GM19452 (cell line): ENCODE measurements around the gene PRKG1.

Source experiments
- ATAC-seq: cut with Tn5 transposase; IDR thresholded peaks from one replicate; pipeline ENCODE4 v1.9.1; 2021; ENCODE audit not compliant: unreplicated experiment

PRKG1 gene

DNA sequence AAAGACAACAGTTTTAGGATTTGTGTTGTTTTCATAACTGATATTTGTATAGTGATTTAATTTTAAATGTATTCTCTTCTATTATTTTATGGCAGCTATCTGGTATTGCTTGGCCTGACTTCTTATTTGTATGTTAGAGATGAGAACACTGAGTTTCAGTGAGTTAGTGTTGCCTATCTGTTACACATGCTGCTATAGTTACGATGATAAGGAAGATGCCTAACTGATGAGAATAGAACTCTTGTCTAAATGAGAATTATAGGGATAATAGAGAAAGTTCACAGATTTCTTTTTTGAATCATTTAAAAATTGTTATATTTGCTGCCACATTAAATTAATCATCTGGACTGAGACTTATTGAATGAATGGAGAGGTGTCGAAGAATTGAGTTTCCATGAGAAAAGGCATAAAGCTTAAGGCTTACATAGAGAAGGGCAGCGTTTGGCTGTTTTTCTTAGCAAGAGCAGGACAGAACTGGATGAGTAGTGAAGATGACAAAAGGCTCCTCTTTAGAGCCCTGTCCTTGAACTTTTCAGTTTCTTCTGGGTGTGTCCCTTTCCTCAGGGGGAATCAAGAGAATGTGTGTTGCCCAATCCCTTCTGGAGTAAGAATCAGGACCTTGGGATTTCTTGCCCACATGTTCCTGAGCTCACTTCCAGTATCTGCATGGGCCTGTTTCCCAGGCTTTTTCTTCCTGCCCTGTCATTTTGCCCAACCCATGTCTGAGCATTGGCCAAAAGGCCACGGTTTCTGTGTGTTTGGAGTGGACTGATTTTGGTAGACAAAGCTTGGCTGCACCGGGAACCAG is 820.7 kb downstream of the PRKG1 start:
- ATAC-seq, result no peak

DNA sequence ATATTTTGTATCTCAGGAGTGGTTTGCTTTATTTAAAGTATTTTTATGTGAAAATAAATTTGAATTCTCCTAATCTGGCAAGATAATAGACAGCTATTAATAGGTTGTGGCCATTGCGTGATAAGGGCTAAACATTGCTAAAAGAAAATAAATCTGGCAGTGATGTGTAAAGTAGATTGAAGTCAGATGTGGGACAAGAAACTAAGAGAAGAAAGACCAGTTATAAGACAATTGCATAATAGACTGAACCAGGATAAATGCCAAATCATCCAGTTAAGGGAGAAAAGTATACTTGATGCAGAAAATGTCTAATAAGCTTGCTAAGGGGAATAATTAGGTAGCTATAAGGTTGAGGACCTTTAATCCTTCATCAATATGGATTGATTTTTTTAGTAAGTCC is 822.6 kb downstream of the PRKG1 start:
- ATAC-seq, result no peak

DNA sequence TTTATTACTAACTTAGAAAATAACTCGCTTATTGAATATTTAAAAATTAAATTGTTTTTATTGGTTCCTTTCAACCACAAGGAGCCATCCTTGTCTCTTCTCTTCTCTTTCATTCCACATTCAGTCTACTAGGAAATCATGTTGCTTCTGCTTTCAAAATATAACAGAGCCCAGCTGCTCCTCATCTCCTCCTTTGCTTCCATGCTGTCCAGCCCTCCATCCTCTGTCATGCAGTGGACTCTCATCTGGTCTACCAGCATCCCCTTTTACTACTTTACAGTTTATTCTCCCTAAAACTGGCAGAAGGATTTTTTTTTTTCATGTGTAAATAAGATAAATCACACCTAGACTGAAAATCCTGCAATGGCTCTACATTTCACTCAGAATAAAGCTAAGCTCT is 823.3 kb downstream of the PRKG1 start:
- no peak for ATAC-seq

DNA sequence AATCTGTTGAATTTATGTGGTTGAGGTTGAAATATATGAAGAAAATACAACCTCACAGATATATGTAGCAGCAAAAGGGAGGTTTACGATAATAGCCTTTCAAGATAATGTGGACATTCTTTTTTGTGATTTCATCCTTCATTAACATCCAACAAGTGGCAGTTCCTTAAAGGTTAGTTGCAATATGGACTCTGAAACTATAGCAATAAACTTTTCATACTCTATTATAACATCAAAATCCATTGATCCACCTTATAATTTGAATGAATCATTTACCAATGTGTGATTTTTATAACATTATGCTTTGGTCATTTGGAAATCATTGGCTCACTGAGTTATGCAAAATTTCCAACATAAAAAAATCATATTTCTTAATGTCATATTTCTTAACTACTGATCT is 825.9 kb downstream of the PRKG1 start:
- ATAC-seq, result no peak

DNA sequence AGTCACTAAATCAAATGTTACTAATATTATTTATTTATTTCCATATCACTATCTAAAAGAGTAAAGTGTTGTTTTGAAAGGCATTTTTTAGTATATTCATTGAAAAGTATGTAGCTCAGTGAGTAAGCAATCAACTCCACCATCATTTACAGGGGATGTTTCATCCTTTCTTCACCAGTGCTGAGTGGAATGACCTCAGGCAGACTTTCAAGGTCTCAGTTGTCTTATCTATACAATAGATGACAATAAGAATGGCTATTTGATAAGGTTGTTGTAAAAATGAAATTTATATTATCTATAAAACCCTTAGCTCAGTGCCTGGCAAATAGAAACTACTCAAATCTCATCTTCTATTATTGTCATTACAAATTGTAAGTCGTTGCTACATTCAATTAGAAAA is 829.4 kb downstream of the PRKG1 start:
- ATAC-seq, result no peak

DNA sequence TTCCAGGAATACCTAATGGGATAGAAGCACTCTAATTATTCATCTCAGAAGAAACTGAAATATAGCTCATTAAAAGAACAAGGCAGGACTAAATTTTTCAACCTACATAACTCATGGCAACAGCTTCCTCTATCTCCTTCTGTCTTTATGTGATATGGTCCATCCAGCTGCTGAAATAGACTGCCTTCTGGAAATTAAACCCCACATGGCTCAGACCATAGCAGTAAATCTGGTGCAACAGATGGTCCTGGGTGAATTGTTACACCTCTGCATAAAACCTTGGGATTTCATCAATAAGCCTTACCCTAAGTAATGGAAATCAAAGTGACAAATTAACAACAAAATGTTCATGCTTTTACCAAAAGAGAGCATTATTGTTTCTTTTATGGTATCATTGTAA is 830.7 kb downstream of the PRKG1 start:
- no peak for ATAC-seq

DNA sequence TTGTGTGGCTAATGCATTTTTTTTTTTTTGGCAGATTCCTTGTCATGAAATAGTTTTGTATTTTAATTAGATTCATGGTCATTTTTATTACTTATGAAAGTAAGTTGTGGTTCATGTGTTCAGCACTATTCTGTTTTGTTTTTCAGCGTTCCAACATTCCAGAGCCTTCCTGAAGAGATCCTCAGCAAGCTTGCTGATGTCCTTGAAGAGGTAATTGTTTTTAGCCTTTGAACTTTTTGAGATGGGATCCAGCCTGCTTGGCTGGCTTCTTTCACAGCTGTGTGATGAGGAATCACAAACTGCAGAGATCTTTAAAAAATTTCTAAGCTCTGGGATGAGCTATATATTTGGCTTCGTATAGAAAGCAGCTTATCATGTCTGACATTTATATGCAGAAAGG is 833.1 kb downstream of the PRKG1 start:
- ATAC-seq, result no peak

DNA sequence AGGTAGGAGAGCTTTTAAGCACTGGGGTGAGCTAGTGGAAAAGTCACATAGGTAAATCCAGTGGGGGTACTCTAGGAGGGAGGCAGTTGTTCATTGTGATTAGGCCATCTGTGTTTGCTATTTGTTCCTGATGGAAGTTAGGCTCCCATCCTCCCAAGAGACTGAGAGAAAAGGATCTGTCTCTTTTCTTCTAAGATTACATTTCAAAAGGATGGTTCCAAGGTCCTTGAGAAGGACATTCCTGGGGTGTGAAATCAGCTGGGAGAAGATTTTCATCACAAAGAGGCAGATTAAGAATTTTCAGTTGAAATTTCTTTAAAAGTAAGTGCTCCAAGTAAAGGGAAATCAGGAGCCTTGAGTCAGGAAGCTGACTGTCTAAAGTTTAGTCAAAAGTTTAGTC is 835.9 kb downstream of the PRKG1 start:
- ATAC-seq, result no peak

DNA sequence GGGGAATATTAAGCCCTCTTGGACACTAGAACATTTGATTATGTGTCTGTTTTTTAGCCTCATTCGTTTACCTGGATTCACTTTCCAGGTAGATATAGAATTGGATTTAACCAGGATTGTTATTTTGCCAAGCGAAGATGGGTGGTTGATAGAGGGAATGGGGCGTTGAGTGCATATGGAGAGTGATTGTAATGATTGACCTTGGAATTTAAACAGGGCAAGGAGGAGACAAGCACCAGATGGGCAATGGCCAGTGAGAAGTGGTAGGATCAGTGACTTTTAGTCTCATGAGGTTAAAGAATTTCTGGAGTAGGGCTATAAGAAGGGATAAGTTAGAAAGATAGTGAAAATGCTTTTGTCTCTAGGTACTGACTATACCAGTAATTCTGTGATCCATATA is 836.3 kb downstream of the PRKG1 start:
- no peak for ATAC-seq

DNA sequence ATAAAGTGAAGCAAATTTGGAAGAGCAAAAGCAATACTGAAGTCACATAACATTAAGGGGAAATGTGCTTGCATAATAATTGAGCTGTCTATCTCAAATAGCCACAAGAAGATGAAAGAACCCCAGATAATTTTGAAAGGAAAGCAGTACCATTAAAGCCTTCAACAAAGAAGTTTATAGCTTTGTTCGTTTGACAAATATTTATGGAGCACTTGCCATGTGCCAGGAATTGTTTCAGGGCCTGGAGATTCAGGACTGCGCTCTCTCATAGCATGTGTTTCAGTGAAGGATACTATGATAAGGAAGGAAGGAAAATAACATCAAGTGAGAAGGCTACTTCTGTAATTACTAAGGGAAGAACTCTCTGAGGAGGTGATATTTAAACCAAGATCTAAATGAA is 837.4 kb downstream of the PRKG1 start:
- ATAC-seq, result no peak

DNA sequence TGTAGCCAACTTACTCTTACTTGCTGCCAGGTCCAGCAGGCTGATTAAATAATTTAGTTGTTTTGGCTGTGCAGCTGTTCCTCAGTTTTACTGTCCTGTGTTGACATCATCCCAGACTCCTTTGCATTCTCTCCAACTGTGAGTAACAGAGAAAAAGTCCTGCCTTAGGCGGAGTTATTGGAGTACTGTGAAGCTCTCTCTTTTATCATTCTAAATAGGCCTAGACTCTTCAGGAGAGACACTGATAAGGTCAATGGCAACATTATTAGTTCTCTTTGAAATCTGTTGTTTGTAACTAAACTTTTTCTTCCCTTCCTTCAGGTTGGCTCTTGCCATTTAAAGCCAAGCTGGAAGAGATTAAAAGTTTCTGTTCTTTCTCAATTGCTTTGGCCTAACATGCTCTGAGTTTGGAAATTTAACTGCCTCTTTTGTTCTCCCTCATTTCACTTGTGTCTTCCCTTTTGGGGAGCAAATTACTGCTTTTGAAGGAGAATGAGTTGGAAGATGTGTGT is 840.8 kb downstream of the PRKG1 start:
- ATAC-seq, result no peak

DNA sequence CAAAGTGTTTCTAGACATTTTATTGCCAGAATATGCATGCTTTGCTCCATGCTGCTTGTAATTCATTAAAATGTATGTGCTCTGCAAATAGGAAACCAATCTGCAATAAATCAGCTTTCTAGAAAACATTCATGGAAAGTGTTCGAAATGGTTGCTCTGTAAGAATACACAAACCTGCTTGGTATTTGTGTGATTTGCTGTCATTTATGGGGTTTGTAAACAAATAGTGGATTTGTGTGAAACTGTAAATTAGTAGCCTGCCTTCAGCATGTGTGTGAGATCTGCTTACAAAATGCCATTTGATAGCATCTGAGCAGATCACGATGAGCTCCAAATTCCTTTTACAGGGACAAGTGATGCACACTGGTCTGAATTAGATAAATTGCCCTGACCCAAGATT is 844.2 kb downstream of the PRKG1 start:
- no peak for ATAC-seq

DNA sequence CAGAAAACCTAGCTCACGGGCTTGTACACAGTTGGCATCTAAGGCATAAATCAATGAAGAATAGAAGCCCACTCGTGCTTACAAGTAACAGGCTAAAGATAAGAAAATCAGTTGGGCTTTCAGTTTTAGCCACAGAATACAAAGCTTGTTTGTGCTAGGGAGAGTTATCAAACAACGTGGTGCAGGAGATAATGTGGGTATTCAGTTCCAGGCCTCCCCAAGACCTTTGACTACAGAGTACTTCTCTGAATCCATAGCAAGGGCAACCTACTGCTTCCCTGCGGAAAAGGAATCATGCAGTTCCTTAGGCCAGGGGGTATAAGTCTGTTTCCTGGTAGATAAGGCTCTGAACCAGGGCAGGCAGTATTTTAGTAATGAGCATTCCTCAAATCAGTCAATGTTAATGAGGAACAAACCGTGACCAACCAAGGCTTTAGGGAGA is 844.6 kb downstream of the PRKG1 start:
- ATAC-seq, result no peak

DNA sequence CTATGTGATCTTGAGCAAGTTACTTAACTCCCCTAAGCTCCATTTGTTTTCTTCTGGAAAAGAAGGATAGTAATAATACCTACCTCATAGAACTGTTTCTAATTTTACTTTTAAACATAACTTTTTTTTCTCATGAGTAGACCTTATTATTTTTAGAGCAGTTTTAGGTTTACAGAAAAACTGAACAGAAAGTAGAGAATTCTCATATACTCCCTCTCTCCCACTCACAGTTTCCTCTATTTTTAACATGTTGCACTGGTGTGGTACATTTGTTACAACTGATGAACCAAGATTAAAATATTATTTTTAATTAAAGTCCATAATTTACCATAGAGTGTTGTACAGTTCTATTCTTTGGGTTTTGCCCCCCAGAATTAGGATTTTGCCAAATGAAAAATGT is 846.4 kb downstream of the PRKG1 start:
- no peak for ATAC-seq

DNA sequence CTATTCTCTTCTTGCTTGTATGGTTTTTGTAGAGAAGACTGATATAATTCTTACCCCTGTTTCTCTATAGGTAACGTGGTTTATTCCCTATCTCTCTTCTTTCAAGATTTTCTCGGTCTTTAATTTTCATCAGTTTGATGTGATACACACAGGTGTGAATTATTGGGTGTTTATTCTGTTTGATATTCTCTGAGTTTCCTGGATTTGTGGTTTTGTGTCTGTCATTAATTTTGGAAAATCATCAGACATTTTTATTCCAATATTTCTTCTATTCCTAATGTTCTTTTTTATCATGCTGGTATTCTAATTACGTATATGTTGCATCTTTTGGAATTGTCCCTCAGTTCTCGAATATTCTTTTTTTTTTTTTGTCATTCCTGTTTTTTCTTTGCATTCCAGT is 850.1 kb downstream of the PRKG1 start:
- no peak for ATAC-seq

DNA sequence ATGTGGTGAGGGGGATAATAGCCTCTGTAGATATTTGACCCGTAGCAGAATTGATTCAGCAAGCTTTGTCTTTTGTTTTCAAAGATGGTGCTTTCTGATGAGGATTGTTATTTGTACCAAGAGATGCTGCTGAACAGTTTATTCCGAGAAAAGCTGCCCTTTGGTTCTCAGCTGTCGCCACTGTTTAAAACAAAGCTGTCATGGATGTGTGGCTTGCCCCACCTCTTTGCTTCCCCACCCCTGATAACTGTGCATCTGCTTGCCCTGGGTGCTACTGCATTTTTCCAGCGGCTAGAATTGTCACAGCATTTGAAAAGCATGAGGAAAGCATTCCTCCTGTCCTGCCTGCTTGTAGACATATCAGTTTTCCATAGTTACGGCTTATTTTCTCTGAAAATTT is 852.0 kb downstream of the PRKG1 start:
- no peak for ATAC-seq

DNA sequence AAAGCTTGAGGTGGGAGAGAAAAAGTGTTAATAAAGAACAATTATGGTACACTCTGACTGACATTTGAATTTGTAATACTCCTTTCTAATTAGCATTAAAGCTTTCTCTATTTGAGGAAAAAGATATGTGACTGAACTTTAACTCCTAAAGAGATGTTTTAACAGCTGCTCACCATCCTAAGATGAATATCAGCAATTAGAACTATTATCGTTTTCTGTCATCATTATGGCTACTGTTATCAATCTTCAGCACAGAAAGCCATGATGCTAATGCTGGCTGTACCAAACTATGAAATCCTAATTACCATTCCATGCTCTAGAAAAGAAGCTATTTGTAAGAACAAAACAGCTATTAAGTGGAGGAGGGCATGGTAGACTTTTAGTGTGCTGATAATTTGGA is 853.9 kb downstream of the PRKG1 start:
- ATAC-seq, result no peak

DNA sequence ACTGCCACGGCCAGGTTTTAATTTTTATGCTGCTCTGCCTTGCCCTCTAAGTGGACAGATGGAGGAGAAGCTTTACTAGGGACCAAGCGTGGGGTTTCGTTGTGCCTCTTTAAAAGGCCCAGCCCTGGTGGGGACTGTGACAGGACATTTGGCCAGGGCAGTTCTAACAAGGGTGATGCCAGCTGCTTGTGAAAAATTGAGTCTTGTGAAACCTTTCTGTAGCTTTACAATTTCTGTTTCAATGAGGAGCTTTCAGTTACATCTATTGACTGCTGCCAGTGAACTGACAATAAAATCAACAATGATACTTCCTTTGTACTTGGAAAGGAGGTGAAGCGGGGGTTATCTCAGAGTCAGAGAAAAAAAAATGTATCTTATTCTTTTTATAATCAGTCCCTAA is 858.2 kb downstream of the PRKG1 start:
- no peak for ATAC-seq

DNA sequence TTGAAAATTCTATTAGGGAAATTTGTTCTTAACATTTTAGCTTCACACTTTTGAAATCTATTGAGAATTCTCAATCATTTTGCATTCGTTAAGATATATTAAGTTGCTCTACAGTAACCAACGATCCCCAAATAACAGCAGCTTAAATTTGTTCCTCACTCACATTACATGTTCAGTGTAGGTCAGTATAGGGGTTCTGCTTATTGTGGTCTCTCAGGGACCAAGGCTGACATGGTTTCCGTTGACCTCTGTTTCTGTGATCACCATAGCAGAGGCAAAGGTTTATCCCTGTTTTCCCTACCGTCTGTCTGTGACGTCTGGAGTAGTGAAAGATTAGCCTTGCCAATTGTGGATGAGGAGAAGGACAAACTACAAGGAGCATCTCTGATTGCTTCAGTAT is 860.1 kb downstream of the PRKG1 start:
- no peak for ATAC-seq

DNA sequence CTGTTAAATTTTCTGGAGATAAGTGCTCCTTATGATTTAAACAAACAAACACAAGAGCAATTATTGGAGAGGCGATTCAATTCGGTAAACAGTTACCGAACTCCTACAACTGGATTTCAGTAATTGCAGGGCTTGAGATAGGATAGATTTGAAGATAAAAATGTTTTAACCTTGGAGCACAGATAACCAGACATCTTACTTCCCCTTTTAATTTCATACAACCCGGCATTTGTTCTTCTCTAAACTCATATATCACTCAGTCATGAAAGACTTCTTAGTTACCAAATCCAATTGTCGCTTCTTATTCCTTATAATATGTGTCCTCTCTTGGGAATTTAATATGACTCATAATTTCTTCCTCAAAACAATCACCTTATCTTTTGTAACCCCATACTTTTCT is 861.1 kb downstream of the PRKG1 start:
- no peak for ATAC-seq

DNA sequence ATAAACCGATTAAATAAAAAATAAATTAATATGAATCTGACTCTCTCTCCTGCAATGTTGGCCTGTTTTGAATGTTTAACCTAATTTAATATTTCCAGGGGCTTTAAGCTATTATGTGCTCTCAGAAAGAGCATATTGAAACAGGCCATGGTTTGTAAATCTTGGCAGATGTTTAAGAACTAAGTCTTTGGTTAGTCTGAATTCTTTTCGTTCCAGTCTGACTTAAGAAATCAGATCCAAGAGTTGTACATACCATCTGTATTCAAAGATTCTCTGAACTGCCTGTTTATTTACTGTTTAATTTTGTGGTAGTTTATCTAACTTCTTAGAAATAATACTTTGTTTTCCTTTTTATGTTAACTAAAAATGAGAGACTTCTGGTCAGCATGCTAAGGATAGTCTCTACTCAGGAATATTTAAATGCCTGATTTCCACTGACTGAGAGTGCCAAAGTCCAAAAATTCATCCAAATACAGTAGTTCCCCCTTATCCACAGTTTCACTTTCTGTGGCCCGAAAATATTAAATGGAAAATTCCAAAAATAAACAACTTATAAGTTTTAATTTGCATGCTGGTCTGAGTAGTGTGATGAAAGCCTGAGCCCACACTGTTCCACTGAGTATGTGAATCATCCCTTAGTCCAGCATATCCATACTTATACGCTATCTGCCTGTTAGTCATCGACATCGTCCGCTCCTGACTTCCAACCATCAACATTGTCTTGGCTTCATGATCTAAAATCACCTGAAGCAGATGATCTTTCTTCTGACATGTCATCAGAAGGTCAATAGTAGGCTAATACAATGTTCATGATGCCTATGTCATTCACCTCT is 863.2 kb downstream of the PRKG1 start:
- no peak for ATAC-seq

DNA sequence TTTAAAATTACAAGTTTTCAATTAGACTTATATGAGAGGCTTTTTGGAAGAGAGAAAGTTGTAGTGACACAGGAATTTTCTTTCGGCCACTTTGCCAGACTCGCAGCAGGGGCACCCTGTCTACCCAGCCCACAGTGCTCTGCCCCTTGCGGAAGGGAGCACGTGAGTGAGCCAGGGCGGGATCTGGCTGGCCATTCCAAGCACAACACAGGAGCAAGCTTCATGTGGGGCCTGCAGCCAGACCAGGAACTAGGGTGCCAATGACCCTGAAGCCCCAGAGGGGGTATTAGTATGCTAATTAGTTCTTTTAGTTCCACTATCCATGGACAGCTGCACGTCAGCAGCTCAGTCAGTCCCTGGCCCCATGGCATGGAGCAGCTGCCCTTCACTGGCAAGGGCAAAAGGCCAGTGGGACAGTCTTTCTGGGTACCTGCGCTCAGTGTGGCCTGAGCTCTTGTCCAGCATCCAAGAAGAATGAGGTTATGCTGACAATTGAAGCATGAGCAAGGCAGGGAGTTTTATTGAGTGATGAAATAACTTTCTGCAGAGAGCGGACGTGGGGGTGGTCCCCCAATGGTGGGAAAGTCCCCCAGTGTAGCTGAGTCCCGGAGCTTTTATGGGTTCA is 876.2 kb downstream of the PRKG1 start:
- no peak for ATAC-seq
